HK-2 (cell line): ENCODE measurements around the gene FLAD1.
"Not testable (repeated sequence)": the region's sequence is repeated elsewhere in the genome, so short reads cannot be mapped to it uniquely, and the experiment has no call there.

ENCODE experiments used
- DNase-seq: peaks from one replicate; pipeline ENCODE4 v3.0.0-alpha.2; 2018; ENCODE audit not compliant: unreplicated experiment

The FLAD1 gene

DNA sequence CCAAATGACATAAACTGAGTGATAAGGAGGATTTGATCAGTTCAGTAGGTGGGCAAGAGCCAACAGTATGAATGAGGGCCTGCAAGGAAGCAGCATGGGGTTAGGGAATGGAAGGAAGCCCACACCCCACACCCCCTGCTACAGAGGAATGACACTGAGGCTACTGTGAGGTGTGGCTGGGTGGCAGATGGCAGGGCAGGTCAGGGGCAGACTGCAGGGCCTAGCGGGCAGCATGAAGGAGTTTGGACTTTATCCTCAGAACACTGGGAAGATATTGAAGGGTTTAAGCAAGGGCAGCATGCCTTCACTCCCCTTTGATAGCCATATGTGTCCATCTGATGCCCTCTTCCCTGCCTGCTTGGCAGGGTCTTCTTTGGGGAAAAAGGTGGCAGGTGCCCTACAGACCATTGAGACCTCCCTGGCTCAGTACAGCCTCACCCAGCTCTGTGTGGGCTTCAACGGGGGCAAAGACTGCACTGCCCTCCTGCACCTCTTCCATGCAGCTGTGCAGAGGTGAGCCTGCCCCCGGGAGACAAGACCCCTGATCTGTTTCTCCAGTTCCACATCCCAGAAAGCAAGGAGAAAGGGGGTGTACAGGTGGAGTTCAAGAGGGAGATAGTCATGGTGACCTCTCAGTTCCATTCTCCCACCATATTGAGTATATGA is 6.2 kb downstream of the FLAD1 start:
- no peak for DNase-seq

DNA sequence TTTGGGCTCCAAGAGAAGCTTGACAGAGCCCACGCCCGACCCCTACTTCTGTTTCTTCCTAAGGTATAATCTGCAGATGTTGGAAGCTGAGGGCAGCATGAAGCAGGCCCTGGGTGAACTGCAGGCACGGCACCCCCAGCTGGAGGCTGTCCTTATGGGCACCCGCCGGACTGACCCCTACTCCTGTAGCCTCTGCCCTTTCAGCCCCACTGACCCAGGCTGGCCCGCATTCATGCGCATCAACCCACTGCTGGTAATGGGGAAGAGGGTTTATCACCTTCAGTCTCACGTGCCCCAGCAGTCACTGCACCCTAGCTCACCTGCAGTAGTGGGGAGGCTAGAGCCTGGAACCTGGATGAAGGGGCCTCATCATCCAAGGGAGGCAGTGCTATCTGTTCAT is 7.1 kb downstream of the FLAD1 start:
- DNase-seq = no peak

DNA sequence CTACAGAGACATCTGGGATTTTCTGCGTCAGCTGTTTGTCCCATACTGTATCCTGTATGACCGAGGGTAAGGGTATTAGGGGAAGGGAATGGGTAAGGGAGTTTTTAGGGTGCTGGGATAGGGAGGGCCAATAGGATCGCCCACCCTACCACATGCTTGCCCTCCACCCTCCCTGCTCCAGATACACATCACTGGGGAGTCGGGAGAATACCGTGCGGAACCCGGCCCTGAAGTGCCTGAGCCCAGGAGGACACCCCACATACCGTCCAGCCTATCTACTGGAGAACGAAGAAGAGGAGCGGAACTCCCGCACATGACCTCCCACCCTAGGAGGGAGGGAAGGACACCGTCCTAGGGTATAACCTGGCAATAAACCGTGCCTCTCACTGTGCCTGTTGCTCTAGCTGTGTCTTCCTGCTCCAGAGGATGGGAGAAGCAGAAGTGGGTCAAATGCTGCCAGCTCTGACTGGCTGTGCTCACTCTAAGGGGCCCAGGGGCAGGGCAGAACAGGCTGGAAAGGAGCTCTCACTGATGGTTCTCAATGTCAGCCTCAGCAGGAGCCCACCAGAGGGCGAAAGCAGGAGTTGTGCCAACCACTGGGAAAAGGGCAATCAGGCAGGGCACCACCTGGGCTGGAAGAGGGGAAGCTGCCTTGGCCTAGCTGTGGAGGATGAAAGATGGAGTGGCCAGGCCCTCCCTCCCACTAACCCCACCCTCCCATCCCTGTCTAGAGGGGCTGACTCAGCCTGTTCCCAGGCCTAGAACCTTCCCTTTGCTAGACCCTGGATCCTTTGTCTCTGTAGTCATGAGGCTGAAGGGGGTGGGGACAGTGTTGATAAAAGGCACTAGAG is 9.8 kb downstream of the FLAD1 start:
- peak; percentile 65 for DNase-seq

DNA sequence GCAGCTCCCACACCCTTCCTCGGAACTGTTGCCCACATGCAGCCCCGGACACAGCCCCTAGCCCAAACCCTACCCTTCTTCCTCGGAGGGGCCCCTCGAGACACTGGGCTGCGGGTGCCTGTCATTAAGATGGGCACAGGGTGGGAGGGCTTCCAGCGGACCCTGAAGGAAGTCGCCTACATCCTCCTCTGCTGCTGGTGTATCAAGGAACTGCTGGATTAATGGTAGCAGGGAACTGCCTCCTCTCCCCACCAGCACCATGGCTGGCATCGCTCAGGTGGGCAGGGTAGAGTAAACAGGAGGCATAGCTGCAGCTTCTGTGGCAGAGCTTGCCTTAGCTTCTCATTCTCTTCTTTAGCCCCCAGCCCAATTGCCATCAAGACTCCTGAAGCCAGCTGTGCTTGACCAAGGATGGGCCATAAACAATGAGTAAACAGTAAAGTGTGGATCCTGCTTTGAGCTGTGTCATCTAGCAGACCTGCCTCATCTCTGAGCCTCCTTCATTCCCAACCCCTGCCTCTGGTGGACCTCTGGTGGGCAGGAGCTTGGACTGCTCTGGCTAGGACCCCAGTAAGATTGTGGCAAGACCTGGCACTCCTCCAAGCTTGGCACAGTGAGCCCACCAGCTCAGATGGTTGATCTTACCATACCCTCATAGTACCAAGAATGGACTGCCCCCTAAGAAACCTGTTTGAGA is 10.6 kb downstream of the FLAD1 start, which contains the start of gene LENEP:
TSS of gene LENEP (plus strand) at position 15 of the 697 bp plus-strand sequence. CDS start at position 37, 22 bp downstream.
- DNase-seq = no peak

DNA sequence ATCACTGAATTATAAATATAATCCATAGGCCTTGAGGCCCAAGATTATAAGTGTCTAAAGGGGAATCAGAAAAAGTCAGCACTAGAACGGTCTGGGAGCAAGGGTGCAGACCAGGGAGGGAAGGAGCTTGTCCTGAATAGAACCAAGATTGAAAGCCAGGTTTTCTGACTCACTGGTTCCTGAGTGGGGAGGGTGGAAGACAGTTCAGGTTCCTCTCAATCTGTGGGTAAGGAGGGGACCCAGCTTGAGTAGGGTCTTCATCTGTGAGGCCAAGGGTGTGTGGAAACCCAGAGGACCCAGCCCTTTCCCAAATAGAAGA is 11.1 kb downstream of the FLAD1 start:
- DNase-seq = no peak

DNA sequence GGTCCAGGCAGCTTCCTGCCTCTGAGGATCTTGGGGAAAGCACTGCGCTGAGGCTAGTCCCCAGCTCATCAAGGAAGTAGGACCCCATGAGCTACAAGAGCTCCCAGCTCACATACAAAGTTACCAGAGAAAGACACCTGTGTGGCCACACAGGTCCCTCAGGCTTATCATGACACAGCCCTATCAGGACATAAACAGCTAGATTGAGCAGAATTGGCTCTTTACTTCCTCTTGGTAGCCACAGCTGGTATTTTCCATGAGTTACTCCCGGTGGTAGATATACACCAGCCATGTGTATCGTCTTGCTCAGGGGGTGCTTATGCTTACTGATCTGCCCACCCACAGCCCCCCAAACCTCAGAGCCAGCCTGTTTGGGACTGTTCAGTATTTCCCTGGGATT is 11.4 kb downstream of the FLAD1 start:
- DNase-seq = no peak

DNA sequence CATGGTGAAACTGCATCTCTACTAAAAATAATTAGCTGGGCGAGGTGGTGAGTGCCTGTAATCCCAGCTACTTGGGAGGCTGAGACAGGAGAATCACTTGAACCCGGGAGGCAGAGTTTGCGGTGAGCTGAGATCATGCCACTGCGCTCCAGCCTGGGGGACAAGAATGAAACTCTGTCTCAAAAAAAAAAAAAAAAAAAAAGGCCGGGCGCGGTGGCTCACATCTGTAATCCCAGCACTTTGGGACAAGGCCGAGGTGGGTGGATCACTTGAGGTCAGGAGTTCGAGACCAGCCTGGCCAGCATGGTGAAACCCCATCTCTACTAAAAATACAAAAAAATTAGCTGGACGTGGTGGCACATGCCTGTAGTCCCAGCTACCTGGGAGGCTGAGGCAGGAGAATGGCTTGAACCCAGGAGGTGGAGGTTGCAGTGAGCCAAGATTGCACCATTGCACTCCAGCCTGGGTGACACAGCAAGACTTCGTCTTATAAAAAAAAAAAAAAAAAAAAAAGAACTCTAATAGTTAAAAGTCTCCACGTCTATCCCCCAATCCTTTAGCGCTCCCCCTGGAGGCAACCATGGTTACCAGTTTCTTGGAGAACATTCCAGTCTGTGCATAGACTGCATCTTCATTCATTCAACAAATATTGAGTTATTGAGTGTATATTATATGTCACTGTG is 12.3 kb downstream of the FLAD1 start:
- DNase-seq = not testable (repeated sequence)

DNA sequence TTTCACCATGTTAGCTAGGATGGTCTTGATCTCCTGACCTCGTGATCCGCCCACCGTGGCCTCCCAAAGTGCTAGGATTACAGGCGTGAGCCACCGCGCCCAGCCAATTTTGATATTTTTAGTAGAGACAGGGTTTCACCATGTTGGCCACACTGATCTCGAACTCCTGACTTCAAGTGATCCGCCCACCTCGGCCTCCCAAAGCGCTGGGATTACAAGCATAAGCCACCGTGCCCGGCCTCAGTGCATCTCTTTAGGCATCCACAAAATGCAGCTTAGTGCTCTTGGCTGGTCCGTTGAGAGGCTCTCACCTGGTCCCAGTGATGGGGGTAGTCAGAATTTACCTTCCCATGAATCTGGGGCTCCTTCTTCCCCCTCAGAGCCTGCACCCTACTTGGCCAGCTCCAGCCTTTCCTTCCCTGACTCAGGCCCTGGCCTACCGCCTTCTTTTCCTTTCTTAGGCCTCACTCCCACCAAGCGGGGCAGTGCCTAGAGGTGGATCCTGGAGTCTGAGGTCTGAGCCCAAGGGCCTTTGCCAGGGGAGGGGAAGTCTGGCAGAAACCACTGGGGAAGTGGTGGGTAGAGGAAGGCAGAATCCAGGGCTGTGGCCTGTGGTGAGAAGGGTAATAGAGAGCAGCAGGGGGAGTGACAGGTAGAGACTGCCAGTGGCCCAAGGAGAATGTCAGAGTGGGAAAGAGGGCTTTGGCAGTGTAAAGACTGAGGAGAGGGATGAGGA is 14.0 kb downstream of the FLAD1 start:
- DNase-seq = no peak

DNA sequence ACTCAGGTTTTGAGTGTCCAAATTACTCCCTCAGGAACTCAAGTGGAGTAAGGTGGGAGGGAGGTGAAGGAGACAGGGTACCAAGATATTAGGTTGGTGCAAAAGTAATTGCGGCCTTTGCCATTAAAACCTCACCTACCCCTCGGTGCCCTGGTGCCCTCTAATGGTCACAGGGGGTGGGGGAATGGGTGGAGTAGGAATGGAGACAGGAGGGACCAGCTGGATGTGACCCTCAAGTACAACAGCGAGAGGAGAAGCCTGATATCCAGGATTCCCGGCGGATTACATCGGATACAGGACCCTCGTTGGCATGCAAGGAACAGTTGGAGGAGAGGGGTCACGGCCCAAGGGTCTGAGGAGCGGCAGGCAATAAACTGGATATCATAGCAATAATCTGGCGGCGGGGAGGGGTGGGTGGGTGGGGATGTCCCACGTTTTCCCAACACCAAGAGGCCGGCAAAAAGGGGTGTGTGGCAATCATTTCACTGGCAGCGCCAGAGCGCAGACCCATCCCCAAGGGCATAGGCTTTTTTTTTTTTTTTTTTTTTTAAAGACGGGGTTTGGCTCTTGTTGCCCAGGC is 15.1 kb downstream of the FLAD1 start:
- no peak for DNase-seq

DNA sequence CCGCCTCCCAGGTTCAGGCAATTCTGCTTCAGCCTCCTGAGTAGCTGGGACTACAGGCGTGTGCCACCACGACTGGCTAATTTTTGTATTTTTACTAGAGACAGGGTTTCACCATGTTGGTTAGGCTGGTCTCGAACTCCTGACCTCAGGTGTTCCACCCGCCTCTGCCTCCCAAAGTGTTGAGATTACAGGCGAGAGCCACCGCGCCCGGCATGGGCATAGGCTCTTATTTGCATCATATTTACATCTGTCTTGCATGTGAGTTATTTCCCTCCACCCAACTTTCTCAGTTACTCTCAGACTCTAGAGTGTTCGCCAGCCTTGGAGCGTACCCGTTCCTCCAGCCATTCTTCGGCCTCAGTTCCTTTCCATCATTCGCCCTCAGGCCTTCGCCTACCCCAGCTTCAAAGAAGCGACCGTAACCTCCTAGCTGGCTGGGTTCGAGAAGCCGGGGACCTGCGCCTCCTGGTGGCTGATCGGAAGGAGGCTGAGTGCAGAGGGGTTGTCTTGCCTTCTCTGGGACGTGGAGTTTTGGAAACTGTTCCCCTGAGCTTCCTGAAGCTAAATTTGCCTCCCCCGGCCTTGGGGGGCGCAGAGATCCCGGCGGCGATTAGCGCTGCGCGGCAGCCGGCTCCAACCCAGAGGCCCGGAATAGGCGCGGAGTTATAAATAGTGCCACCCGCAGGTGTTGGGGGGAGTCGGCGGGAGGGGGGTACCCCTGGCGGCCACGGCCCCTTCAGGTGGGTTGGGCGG is 15.8 kb downstream of the FLAD1 start:
- DNase-seq = peak; percentile 62

DNA sequence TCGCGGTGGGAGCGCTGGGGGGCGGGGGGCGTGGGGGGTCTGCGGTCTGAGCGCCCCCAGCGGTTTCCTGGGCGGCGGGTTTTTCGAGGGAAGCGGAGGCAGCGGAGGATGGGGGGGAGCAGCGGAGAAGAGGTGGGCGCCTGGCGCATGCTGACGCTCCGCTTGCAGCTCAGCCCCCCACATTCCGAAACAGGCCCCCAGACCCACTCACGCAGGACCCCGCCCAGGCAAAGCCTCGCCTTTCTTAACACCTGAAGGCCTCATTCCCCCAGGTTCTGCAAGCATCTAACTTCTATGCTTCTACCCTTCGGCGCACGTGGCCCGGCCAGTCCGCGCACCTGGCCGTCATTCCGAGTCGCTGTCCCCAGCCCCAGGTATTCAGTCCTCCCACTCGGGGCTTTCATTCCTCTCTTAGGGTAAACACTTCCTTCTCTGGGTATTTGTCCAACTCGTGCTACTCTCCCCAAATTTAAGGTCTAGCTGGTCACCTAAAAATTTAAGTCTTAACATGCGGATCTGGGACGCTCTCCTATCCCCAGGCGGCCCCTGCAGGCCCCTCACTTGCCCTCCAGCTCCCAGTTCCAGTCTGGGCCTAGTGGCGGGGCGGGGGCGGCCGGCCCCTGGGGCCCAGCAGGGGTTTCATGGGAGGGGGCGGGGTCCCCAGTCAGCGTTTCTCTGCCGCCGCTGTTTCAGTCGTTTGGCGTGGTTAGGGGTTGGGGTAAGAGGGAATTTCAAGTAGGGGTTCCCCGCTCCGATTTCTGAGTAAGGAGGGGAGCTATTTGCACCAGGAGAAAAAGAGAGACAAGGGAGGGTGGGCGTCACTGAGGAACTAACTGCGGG is 16.6 kb downstream of the FLAD1 start:
- DNase-seq = no peak

DNA sequence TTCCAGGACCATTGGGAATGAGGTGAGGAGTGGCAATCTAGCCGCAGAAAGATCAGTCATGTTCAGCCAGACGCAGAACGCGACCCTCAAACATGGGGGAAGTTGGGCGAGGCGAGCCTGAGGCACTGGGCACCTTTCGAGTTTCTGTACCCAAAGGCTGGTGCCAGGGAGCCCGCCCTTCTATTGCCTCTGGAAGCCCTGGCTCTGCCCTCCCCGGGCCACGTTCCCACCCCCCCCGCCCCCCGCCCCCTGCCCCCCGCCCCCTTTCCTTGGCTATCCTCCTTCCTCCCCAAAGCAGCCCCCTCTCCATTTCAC is 17.2 kb downstream of the FLAD1 start:
- DNase-seq = no peak

DNA sequence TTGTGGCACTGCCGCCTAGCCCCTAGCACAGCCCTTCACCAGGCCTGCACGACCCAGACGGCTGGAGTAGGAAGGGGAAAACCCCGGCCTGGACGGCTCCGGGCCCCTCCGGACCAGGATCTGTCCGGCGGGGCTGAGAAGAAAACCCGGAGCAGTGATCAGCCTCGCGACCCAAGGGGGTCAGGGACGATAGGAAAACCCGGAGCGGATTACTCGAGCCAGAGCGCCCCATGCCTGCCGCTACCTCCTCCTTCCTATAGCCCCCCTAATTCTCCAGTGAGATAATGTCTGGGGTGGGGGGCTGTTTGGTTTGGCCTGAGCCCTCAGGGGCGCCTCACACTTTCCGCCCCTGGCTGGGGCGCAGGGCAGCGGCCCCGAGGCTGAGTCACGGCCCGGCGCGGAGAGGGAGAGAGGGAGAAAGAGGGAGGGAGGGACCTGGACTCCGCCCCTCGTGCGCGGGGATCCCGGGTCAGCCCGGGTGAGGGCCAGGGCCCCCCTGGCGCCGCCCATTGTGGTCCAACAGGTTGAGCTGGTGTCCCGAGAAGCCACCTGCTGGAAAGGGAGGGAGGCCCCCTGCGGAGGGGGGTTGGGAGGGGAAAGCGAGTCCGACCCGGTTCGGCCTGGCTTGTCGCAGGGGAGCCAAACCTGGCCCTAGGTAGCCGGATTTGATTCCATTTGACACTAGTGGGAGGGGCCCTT is 17.7 kb downstream of the FLAD1 start:
- peak; percentile 91 for DNase-seq

DNA sequence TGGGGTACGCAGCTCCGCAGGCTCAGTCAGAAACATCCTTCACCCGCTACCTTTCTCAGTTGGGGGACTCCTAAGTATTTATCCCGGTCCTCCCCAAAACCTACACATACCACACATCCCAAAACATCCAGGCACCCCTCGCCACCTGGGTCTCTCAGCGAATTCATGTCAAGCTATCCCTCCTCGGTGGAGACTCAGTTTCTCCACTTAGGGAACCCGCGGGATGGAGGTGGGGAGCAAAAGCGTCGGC is 18.2 kb downstream of the FLAD1 start:
- no peak for DNase-seq

DNA sequence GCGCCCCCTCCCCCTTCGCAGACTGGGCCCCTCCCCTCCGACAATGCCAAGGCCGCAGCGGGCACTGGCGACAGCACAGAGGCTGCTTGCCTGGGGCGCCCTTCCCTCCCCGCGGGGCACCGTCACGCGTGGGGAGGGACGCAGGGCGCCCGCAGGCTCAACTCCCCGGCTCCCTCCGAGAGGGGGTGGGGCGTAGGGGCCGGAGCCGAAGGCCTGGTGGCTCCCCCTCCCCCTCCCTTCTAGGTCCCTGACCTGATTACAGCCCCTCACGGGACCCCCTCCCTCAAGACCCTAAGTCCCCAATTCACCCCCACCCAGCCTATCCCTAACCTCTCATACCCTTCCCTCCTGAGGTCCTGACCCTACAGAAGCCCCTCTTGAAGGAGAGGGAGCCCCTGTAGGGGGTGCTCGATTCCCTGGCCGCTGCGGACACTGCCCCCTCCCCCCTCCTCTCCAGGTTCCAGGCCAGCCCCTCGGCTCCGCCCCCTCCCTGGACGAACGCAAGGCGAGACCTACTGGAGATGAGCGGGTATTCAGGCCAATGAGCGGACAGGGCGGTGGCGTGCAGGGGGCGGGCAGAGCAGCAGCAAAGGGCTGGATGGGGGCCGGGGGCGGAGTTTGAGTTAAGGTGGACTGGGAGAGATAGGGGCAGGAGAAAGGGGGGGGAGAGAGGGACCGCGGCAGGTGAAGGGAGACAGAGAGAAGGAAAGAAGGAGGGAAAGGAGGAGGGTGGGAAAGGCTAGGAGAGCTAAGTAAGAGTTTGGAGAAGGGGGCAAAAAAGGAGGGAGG is 18.7 kb downstream of the FLAD1 start:
- peak; percentile 100 for DNase-seq

DNA sequence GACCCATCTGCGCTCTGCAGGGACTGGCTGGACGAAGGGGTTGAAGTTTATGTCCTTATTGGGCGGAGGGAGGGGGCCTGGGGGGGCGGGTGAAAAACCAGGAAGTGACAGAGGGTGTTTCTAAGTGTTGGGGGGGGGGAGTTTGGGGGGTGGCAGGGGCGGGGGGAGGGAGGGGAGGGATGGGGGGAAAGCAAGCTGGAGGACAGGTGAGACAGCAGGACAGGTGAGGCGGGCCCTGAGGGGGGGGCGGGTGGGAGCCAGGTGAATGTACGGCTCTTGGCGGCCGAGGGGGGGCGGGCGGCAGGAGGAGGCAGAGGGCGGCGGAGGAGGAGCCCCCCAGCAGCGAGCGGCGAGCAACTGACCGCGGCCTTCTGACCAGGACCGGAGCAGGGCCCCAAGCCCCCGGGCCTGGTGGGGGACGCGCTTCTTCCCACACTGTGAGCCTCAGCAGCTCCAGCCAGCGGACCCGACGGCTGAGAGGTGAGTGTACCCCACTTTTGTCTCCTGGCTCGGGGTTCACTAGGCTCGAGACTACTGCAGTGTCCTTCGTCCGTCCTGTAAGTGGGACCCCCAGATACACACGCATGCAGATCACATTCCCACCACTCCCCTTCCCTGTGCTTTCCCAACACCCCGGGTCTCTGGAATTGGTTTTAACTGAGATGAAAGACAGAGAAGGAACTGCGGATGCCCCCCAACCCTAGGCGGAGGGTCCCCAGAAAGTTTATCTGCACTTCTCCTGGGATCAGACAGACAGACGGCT is 19.5 kb downstream of the FLAD1 start, which contains the start of gene ZBTB7B:
TSS of gene ZBTB7B (plus strand) at position 339 of the 763 bp plus-strand sequence. CDS start 11,859 bp downstream, outside the sequence.
- DNase-seq = peak; percentile 55

DNA sequence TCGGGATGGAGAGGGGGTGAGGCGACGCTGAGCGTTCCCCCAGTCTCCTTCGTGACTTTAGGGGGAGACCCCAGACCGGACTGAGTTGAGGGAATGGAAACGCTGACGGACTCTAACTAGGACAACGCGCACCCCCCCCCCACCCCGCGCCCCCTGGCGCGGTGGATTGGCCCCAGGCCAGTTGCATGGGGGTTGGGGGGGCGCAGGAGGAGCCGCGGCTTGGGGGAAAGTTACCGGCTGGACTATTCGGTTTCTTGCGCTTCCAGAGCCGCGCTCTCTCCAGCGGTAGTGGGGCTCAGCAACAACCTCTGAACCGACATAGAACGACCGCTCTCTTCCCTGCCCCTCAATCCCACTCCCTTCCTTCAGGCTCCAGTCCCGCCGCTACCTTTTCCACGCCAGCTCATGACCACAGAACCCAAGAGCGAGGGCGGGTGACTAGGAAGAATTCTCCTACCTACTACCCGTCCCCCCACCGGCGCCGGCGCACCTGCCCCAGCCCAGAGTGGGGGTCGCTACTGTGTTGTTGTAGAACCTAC is 20.2 kb downstream of the FLAD1 start:
- peak; percentile 49 for DNase-seq
